ENCODE data around the gene RPL22.

DNA sequence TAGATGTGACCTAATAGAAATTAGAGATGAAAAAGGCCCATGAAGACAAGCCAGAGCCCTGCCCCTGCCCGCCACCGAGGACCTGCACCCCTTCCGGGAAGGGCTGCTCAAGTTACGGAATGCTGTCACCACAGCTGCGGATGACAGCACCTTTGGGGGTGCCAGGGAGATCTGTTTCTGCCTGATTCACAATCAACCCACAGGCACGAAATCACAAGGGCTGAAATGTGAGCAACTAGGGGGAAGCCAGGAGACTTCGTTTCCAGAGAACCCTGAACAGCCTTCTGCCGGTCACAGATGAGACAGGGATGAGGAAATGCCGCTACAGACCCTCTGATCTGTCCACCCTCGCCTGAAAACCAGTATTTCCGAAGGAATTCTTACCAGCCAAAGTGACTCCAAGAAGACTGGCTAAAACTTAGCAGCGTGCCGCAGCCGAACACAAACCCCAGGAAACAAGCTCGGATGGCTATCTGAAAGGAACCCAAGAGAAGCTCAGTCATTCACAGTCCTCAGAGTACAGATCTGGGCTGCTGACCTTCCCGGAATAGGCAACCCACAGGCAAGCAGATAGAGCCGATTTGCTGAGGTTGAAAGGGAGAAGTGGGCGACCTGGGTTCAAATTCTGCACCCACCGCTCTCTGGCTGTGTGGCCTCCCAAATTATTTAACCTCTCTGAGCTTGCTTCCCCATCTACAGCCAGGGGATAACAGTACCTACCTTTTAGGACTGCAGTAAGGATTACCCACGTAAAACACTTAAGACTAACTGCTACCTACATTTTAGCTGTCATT, 35.3 kb upstream of the RPL22 start:
- TF ChIP-seq, protein P1, sequence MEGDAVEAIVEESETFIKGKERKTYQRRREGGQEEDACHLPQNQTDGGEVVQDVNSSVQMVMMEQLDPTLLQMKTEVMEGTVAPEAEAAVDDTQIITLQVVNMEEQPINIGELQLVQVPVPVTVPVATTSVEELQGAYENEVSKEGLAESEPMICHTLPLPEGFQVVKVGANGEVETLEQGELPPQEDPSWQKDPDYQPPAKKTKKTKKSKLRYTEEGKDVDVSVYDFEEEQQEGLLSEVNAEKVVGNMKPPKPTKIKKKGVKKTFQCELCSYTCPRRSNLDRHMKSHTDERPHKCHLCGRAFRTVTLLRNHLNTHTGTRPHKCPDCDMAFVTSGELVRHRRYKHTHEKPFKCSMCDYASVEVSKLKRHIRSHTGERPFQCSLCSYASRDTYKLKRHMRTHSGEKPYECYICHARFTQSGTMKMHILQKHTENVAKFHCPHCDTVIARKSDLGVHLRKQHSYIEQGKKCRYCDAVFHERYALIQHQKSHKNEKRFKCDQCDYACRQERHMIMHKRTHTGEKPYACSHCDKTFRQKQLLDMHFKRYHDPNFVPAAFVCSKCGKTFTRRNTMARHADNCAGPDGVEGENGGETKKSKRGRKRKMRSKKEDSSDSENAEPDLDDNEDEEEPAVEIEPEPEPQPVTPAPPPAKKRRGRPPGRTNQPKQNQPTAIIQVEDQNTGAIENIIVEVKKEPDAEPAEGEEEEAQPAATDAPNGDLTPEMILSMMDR (conservative IDR thresholded peaks at IDR 0.05; ENCODE audit: low read depth, low read length): no peak
- TF ChIP-seq EZH2 (IDR thresholded peaks at IDR 0.05; ENCODE audit: borderline replicate concordance, low read depth, low read length, poor library complexity, severe bottlenecking): no peak
